H9 (cell line): ENCODE results near the gene THEMIS. TPM values are rescaled to one million over a fixed set of nuclear protein-coding genes. Genes with fewer than 3 reads are reported as not detected.

Source experiments
- DNase-seq: peaks from one replicate; pipeline ENCODE4 v3.0.0-alpha.2; 2017
- H2AFZ ChIP-seq: one replicate; pipeline ENCODE4 v1.6.1; 2013; ENCODE audit warnings: mild to moderate bottlenecking, low read length, control low read depth, moderate library complexity
- H2AK5ac ChIP-seq: 2 replicates; pipeline ENCODE4 v1.6.1; 2013; ENCODE audit warnings: low read length, control low read depth, mixed read lengths; ENCODE audit not compliant: insufficient read length
- H2BK120ac ChIP-seq: one replicate; pipeline ENCODE4 v1.6.1; 2013; ENCODE audit warnings: low read depth, mild to moderate bottlenecking, low read length, control low read depth, inconsistent platforms; ENCODE audit not compliant: poor library complexity, severe bottlenecking
- H2BK12ac ChIP-seq: 2 replicates; pipeline ENCODE4 v1.6.1; 2013; ENCODE audit warnings: low read length, control low read depth, mixed read lengths, low read depth; ENCODE audit not compliant: insufficient read length
- H2BK15ac ChIP-seq: 2 replicates; pipeline ENCODE4 v1.6.1; 2013; ENCODE audit warnings: low read depth, low read length, control low read depth
- H2BK20ac ChIP-seq: one replicate; pipeline ENCODE4 v1.6.1; 2013; ENCODE audit warnings: low read depth, mild to moderate bottlenecking, low read length, control low read depth, inconsistent platforms; ENCODE audit not compliant: poor library complexity, severe bottlenecking
- H2BK5ac ChIP-seq: 2 replicates; pipeline ENCODE4 v1.6.1; 2013; ENCODE audit warnings: low read length, control low read depth, mixed read lengths; ENCODE audit not compliant: insufficient read length
- H3K14ac ChIP-seq: 2 replicates; pipeline ENCODE4 v1.6.1; 2013; ENCODE audit warnings: low read length, control low read depth; ENCODE audit not compliant: insufficient read depth
- H3K18ac ChIP-seq: 2 replicates; pipeline ENCODE4 v1.6.1; 2013; ENCODE audit warnings: low read depth, mild to moderate bottlenecking, mixed read lengths, low read length, control low read depth; ENCODE audit not compliant: insufficient read length
- H3K23ac ChIP-seq: 2 replicates; pipeline ENCODE4 v1.6.1; 2013; ENCODE audit warnings: low read length, control low read depth, mixed read lengths, low read depth; ENCODE audit not compliant: insufficient read length
- H3K23me2 ChIP-seq: 2 replicates; pipeline ENCODE4 v1.6.1; 2013; ENCODE audit warnings: low read depth, mild to moderate bottlenecking, mixed read lengths, low read length, control low read depth; ENCODE audit not compliant: insufficient read length, poor library complexity, severe bottlenecking
- H3K27ac ChIP-seq: 2 replicates; pipeline ENCODE4 v1.5.1; 2013; ENCODE audit warnings: low read length, control low read depth, mixed read lengths, low read depth; ENCODE audit not compliant: insufficient read length
- H3K27me3 ChIP-seq: 2 replicates; pipeline ENCODE4 v1.6.1; 2013; ENCODE audit warnings: low read length, control low read depth, inconsistent platforms; ENCODE audit not compliant: insufficient read depth
- H3K4ac ChIP-seq: 2 replicates; pipeline ENCODE4 v1.6.1; 2013; ENCODE audit warnings: low read depth, mild to moderate bottlenecking, control low read depth, inconsistent platforms, low read length, moderate library complexity
- H3K4me1 ChIP-seq: 2 replicates; pipeline ENCODE4 v1.6.1; 2013; ENCODE audit warnings: low read length, control low read depth, inconsistent platforms; ENCODE audit not compliant: insufficient read depth
- H3K4me2 ChIP-seq: 2 replicates; pipeline ENCODE4 v1.6.1; 2013; ENCODE audit warnings: low read length, control low read depth, mixed read lengths; ENCODE audit not compliant: insufficient read length, insufficient read depth
- H3K56ac ChIP-seq: 2 replicates; pipeline ENCODE4 v1.6.1; 2013; ENCODE audit warnings: low read depth, mild to moderate bottlenecking, mixed read lengths, low read length, control low read depth; ENCODE audit not compliant: insufficient read length
- H3K79me1 ChIP-seq: 2 replicates; pipeline ENCODE4 v1.6.1; 2013; ENCODE audit warnings: low read depth, mild to moderate bottlenecking, moderate library complexity, low read length, control low read depth, inconsistent platforms; ENCODE audit not compliant: insufficient read depth, poor library complexity, severe bottlenecking
- H3K79me2 ChIP-seq: 2 replicates; pipeline ENCODE4 v1.6.1; 2013; ENCODE audit warnings: low read length, control low read depth, inconsistent platforms; ENCODE audit not compliant: insufficient read depth
- H3K9ac ChIP-seq: 2 replicates; pipeline ENCODE4 v1.6.1; 2013; ENCODE audit warnings: low read length, control low read depth, mixed read lengths; ENCODE audit not compliant: insufficient read length; ENCODE audit errors: extremely low read depth
- H3K9me3 ChIP-seq: one replicate; pipeline ENCODE4 v1.6.1; 2013; ENCODE audit warnings: low read depth, low read length, inconsistent platforms; ENCODE audit not compliant: control insufficient read depth
- H3T11ph ChIP-seq: one replicate; pipeline ENCODE4 v1.6.1; 2013; ENCODE audit warnings: mild to moderate bottlenecking, low read length, control low read depth, inconsistent platforms
- H4K20me1 ChIP-seq: one replicate; pipeline ENCODE4 v1.6.1; 2013; ENCODE audit not compliant: control insufficient read depth, insufficient read length, insufficient read depth
- H4K5ac ChIP-seq: 2 replicates; pipeline ENCODE4 v1.6.1; 2013; ENCODE audit warnings: low read depth, mild to moderate bottlenecking, mixed read lengths, low read length, control low read depth; ENCODE audit not compliant: insufficient read length
- H4K8ac ChIP-seq: replicated peaks from 2 replicates; pipeline ENCODE4 v1.6.1; 2013; ENCODE audit warnings: low read length, control low read depth, mixed read lengths, low read depth; ENCODE audit not compliant: insufficient read length
- H4K91ac ChIP-seq: 2 replicates; pipeline ENCODE4 v1.6.1; 2013; ENCODE audit warnings: low read depth, mild to moderate bottlenecking, moderate library complexity, mixed read lengths, low read length, control low read depth; ENCODE audit not compliant: insufficient read length
- H3K27ac Mint-ChIP-seq, 3 experiments: 2 replicates in 2 of 3; 3 replicates in 1 of 3; pipeline ENCODE4 v1.8.0; 2020 to 2021; ENCODE audit warnings: mixed read lengths in 3 of 3, mild to moderate bottlenecking in 1 of 3, moderate library complexity in 1 of 3
- H3K27me3 Mint-ChIP-seq: 2 replicates; pipeline ENCODE4 v1.8.0; 2021; ENCODE audit warnings: low read depth, mild to moderate bottlenecking, moderate library complexity, mixed read lengths
- H3K36me3 Mint-ChIP-seq, 3 experiments: 2 replicates in 2 of 3; 3 replicates in 1 of 3; pipeline ENCODE4 v1.8.0; 2020 to 2021; ENCODE audit warnings: low read depth in 3 of 3, mixed read lengths in 3 of 3; ENCODE audit not compliant: insufficient read depth in 1 of 3
- H3K4me1 Mint-ChIP-seq, 2 experiments: 2 replicates each; pipeline ENCODE4 v1.8.0; 2020; ENCODE audit warnings: mixed read lengths in 2 of 2
- H3K4me3 Mint-ChIP-seq, 2 experiments: 2 replicates in 1 of 2; 3 replicates in 1 of 2; pipeline ENCODE4 v1.8.0; 2020 to 2021; ENCODE audit warnings: mild to moderate bottlenecking in 2 of 2, mixed read lengths in 2 of 2, moderate library complexity in 1 of 2
- H3K9me3 Mint-ChIP-seq, 2 experiments: 2 replicates in 1 of 2; 3 replicates in 1 of 2; pipeline ENCODE4 v1.8.0; 2020; ENCODE audit warnings: mild to moderate bottlenecking in 2 of 2, mixed read lengths in 2 of 2, moderate library complexity in 1 of 2
- WGBS: extraction: QIAGEN DNeasy Blood & Tissue Kit; methylation state at CpG from one replicate; pipeline ENCODE4 v1.1.7; 2013; ENCODE audit warnings: missing lambda C conversion rate, low lambda C conversion rate, mixed read lengths; ENCODE audit not compliant: insufficient read length; ENCODE audit errors: extremely low coverage; 5-methylcytosine and 5-hydroxymethylcytosine counted together
- total RNA-seq: library from RNA; stranded (reverse); gene quantifications from 2 replicates; pipeline ENCODE4 v1.2.1, GENCODE V29; 2021
- TF ChIP-seq, protein P1 (sequence below): fragments of 200-600 bp; sonication (generic); conservative IDR thresholded peaks from 3 replicates; pipeline ENCODE4 v1.8.0; 2021; ENCODE audit warnings: antibody characterized with exemption, mild to moderate bottlenecking

THEMIS gene
- total RNA-seq, 1 experiment from 2014 or later, result not detected

DNA sequence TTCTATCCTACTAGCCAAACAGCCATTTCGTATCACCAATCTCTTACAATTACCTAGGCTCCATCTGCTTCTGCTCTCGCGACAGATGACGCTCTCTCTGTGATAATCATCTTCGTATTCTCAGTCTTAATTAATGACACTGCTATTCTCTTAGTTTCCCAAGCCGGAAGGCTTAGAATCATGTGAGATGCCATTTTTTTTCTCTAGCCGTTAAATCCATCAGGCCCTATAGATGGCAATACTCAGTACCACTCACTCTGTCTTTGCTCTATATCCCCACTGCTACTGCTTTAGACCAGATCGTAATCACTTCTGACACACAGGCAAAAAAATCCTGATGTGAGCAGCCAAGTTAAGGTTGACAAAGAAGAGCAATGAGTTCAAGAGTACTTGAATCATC is 2.1 kb upstream of the THEMIS start:
- H3K4me2 ChIP-seq, result no peak overlapping the region
- H3K36me3 Mint-ChIP-seq, result no peaks in the 10 kb centered on the region
- no peak overlapping the region for H3K23ac ChIP-seq
- no peak overlapping the region for H3K27ac ChIP-seq
- H3K4ac ChIP-seq, result no peak overlapping the region
- no peak overlapping the region for H4K5ac ChIP-seq
- no peak overlapping the region for H2BK15ac ChIP-seq
- H3K79me1 ChIP-seq, result no peaks in the 10 kb centered on the region
- no peaks in the 10 kb centered on the region for H3K79me2 ChIP-seq
- no peaks in the 10 kb centered on the region for H3K9me3 ChIP-seq
- H3K4me3 Mint-ChIP-seq, result no peak overlapping the region
- H2BK5ac ChIP-seq, result no peak overlapping the region
- no peak overlapping the region for H3K27ac Mint-ChIP-seq
- no peak overlapping the region for H2BK12ac ChIP-seq
- H2AK5ac ChIP-seq, result no peak overlapping the region
- no peaks in the 10 kb centered on the region for H3K23me2 ChIP-seq
- TF ChIP-seq, protein P1, sequence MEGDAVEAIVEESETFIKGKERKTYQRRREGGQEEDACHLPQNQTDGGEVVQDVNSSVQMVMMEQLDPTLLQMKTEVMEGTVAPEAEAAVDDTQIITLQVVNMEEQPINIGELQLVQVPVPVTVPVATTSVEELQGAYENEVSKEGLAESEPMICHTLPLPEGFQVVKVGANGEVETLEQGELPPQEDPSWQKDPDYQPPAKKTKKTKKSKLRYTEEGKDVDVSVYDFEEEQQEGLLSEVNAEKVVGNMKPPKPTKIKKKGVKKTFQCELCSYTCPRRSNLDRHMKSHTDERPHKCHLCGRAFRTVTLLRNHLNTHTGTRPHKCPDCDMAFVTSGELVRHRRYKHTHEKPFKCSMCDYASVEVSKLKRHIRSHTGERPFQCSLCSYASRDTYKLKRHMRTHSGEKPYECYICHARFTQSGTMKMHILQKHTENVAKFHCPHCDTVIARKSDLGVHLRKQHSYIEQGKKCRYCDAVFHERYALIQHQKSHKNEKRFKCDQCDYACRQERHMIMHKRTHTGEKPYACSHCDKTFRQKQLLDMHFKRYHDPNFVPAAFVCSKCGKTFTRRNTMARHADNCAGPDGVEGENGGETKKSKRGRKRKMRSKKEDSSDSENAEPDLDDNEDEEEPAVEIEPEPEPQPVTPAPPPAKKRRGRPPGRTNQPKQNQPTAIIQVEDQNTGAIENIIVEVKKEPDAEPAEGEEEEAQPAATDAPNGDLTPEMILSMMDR, result no peak
- H2BK120ac ChIP-seq, result no peak overlapping the region
- no peak overlapping the region for H3T11ph ChIP-seq
- no peaks in the 10 kb centered on the region for H4K20me1 ChIP-seq
- H3K9me3 Mint-ChIP-seq, result no peaks in the 10 kb centered on the region
- WGBS, result no CpG with 5 or more reads among the region's 8 CpGs
- H3K4me1 Mint-ChIP-seq, result peaks cover 4 to 11% of the 10 kb centered on the region in 2 experiments; a peak in 3 of 4 replicates
- H3K56ac ChIP-seq, result no peak overlapping the region
- no peak overlapping the region for H4K91ac ChIP-seq
- no peak overlapping the region for H2AFZ ChIP-seq
- no peaks in the 10 kb centered on the region for H3K4me1 ChIP-seq
- no peak overlapping the region for H3K9ac ChIP-seq
- H3K18ac ChIP-seq, result no peak overlapping the region
- H3K27me3 ChIP-seq, result no peaks in the 10 kb centered on the region
- H2BK20ac ChIP-seq, result no peak overlapping the region
- no peaks in the 10 kb centered on the region for H3K27me3 Mint-ChIP-seq
- DNase-seq, result no peak
- H3K14ac ChIP-seq, result no peak overlapping the region
- H4K8ac ChIP-seq, result no peak overlapping the region
